Measurements from ENCODE around the gene GRXCR1. TPM values are rescaled to one million over a fixed set of nuclear protein-coding genes. Genes with fewer than 3 reads are reported as not detected.
A peak's percentile ranks its signal among the peaks of the same experiment; 100 is the strongest.

The GRXCR1 gene
- total RNA-seq, 4 donors from 2014 or later, result not detected

- H3K4me1 ChIP-seq, result no peaks in the 10 kb centered on the region
- DNase-seq, result no peak
- H3K4me3 ChIP-seq, result no peak overlapping the region
- no peak overlapping the region for H3K27ac ChIP-seq
- TF ChIP-seq CTCF (IDR thresholded peaks at IDR 0.05) (peak; percentile 50 to 74 (median 64)), POLR2A (IDR thresholded peaks at IDR 0.05) (no peak)
- no peaks in the 10 kb centered on the region for H3K36me3 ChIP-seq
- intact Hi-C loops (cut with DNase I), result loop anchor here (5.0 kb wide), 1 partner anchor 298 kb away; no protein-coding TSS in a partner anchor
- H3K27me3 ChIP-seq, result peaks cover 0 to 14% (median 0%) of the 10 kb centered on the region in 4 donors
- no peaks in the 10 kb centered on the region for H3K9me3 ChIP-seq
- 16 to 19% methylated on average over 3 of the region's 3 CpGs for WGBS, 2 donors
Observed at GRCh38 chr4:42865572-42866189, 26.8 kb upstream of the GRXCR1 start.

GRCh38 chr4:42871261-42871660 is 21.3 kb upstream of the GRXCR1 start:
- WGBS, 2 donors, result 49 to 52% methylated on average over 5 of the region's 5 CpGs
- intact Hi-C loops (cut with DNase I), result no loop called here

GRCh38 chr4:42871671-42872290 is 20.7 kb upstream of the GRXCR1 start:
- no peak for DNase-seq
- WGBS, 2 donors, result 13 to 16% methylated on average over 2 of the region's 2 CpGs
- Histone ChIP-seq H3K27me3 (peaks cover 0 to 14% (median 0%) of the 10 kb centered on the region in 4 donors), H3K4me3 (no peak overlapping the region), H3K4me1 (peaks cover 0 to 11% (median 0%) of the 10 kb centered on the region in 3 donors), H3K27ac (no peak overlapping the region), H3K36me3 (no peaks in the 10 kb centered on the region), H3K9me3 (no peaks in the 10 kb centered on the region)
- no peak for TF ChIP-seq CTCF (IDR thresholded peaks at IDR 0.05)
- no peak for TF ChIP-seq POLR2A (IDR thresholded peaks at IDR 0.05)
- intact Hi-C loops (cut with DNase I), result no loop called here

More at GRCh38 chr4:42871261-42871660, 21.3 kb upstream of the GRXCR1 start:
- no peaks in the 10 kb centered on the region for H3K36me3 ChIP-seq
- no peaks in the 10 kb centered on the region for H3K9me3 ChIP-seq
- H3K4me3 ChIP-seq, result no peak overlapping the region
- DNase-seq, result no peak
- H3K4me1 ChIP-seq, result peaks cover 0 to 11% (median 0%) of the 10 kb centered on the region in 3 donors
- H3K27me3 ChIP-seq, result peaks cover 0 to 14% (median 0%) of the 10 kb centered on the region in 4 donors
- no peak overlapping the region for H3K27ac ChIP-seq
- TF ChIP-seq POLR2A (IDR thresholded peaks at IDR 0.05), result no peak
- no peak for TF ChIP-seq CTCF (IDR thresholded peaks at IDR 0.05)

GRCh38 chr4:42878863-42879262 is 13.7 kb upstream of the GRXCR1 start:
- H3K4me1 ChIP-seq, result no peaks in the 10 kb centered on the region
- H3K27ac ChIP-seq, result no peak overlapping the region

More at GRCh38 chr4:42878863-42879262, 13.7 kb upstream of the GRXCR1 start:
- Histone ChIP-seq H3K36me3 (no peaks in the 10 kb centered on the region), H3K4me3 (no peak overlapping the region), H3K27me3 (no peaks in the 10 kb centered on the region), H3K9me3 (no peaks in the 10 kb centered on the region)
- DNase-seq, result no peak
- TF ChIP-seq POLR2A (IDR thresholded peaks at IDR 0.05) (no peak), CTCF (IDR thresholded peaks at IDR 0.05) (no peak)
- 51 to 65% methylated on average over 3 of the region's 3 CpGs for WGBS, 2 donors
- intact Hi-C loops (cut with DNase I), result no loop called here

All from esophagus squamous epithelium (tissue), 5 donors.